Measurements from ENCODE around the gene OR6P1.

DNA sequence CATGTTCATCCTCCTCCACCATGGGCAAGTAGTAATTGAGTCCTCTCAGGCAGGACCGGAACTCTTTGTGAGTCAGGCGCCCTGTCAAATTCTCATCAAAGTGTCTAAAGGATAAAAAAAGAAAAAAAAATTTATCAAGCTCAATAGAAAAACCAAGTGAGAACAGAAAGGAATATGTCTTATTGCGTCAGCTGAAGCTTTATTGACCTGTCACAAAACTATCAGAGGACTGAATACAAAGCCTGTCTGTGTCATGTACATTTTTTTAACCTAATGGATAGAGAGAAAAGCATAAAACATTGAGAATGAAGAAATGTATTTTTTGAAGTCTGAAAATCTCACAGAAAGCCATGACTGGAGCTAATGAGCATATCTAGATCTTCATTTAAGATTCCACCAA is 43.4 kb upstream of the OR6P1 start:
- TF ChIP-seq, protein P1, sequence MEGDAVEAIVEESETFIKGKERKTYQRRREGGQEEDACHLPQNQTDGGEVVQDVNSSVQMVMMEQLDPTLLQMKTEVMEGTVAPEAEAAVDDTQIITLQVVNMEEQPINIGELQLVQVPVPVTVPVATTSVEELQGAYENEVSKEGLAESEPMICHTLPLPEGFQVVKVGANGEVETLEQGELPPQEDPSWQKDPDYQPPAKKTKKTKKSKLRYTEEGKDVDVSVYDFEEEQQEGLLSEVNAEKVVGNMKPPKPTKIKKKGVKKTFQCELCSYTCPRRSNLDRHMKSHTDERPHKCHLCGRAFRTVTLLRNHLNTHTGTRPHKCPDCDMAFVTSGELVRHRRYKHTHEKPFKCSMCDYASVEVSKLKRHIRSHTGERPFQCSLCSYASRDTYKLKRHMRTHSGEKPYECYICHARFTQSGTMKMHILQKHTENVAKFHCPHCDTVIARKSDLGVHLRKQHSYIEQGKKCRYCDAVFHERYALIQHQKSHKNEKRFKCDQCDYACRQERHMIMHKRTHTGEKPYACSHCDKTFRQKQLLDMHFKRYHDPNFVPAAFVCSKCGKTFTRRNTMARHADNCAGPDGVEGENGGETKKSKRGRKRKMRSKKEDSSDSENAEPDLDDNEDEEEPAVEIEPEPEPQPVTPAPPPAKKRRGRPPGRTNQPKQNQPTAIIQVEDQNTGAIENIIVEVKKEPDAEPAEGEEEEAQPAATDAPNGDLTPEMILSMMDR (IDR thresholded peaks at IDR 0.05): no peak
- TF ChIP-seq EP300 (IDR thresholded peaks at IDR 0.05) (no peak), POLR2A (IDR thresholded peaks at IDR 0.05) (no peak)
